ENCODE results near the gene MN1.

DNA sequence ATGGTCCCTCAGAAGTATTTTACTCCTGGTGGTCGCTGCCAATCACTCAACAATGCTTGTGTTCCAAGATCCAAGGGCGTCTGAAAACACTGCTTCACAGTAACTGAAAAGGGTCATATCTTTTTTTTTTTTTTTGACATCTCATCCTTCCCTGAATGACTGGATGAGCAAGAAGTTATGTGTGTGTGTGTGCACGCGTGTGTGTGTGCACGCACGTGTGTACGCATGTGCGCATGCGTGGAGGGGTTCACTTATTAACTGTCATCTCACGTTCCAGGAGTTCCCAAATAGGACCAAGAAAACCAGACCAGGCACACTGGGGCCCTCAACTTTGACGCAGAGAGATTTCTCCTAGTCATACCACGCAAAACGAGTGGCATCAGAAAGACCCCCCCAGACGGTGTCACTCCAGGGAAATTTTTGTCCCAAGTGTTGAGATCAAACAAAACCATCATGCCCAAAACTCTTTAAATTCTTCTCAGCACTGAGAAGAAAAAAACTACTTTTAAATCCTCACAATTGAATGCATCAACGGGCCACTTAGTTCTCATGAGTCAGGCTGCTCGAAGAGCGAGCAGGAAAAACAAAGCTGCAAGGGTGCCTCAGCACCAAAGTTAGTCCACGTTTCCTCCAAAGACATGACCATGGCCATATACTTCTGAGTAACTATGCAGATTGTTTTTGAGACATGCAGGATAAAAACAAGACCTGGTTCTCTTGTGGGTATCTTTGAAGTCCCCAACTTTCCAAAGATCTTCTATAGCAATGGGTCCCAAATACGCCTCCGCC, 12.9 kb downstream of the MN1 start:
- TF ChIP-seq PATZ1 (CRISPR knock-in tag; IDR thresholded peaks at IDR 0.05; ENCODE audit: borderline replicate concordance) = no peak
- TF ChIP-seq ZC3H10 (CRISPR knock-in tag; IDR thresholded peaks at IDR 0.05) = no peak
- no peak for TF ChIP-seq ARNTL (CRISPR knock-in tag; IDR thresholded peaks at IDR 0.05; ENCODE audit: borderline replicate concordance, low read depth)
- no peak for TF ChIP-seq ZNF565 (CRISPR knock-in tag; conservative IDR thresholded peaks at IDR 0.05; ENCODE audit: low read depth)
- TF ChIP-seq BACH2 (CRISPR knock-in tag; IDR thresholded peaks at IDR 0.05; ENCODE audit: borderline replicate concordance) = no peak
- no peak for TF ChIP-seq ZNF8 (CRISPR knock-in tag; IDR thresholded peaks at IDR 0.05)
- TF ChIP-seq TOX (CRISPR knock-in tag; IDR thresholded peaks at IDR 0.05; ENCODE audit: borderline replicate concordance) = no peak
- no peak for TF ChIP-seq TSHZ2 (CRISPR knock-in tag; IDR thresholded peaks at IDR 0.05)
- no peak for TF ChIP-seq PPARA (CRISPR knock-in tag; IDR thresholded peaks at IDR 0.05; ENCODE audit: borderline replicate concordance)
- no peak for TF ChIP-seq CREB5 (CRISPR knock-in tag; IDR thresholded peaks at IDR 0.05; ENCODE audit: low read depth)

All from SK-N-SH treated with all-trans-retinoic acid at 6 μM for 48 hours (cell line).